Upper lobe of left lung (tissue), 6 donors: Measurements from ENCODE around the gene EFHD2. TPM values are rescaled to one million over a fixed set of nuclear protein-coding genes. Genes with fewer than 3 reads are reported as not detected.

Experiments
- ATAC-seq, 2 donors: fragments of 200-7000 bp; cut with Tn5 transposase; one replicate each; pipeline ENCODE4 v1.9.1; 2022; ENCODE audit warnings: mild to moderate bottlenecking in 2 of 2, moderate library complexity in 2 of 2; ENCODE audit not compliant: low FRiP score in 2 of 2
- DNase-seq, 2 donors: peaks; one replicate each; pipeline ENCODE4 v3.0.0-alpha.2; 2019 to 2020
- H3K27ac ChIP-seq, 4 donors: fragments of 200-600 bp; sonication (generic); one replicate each; pipeline ENCODE4 v1.5.1; 2016 to 2019
- H3K27me3 ChIP-seq, 4 donors: fragments of 200-600 bp; sonication (generic); one replicate each; pipeline ENCODE4 v1.5.1; 2017 to 2019
- H3K36me3 ChIP-seq, 4 donors: fragments of 200-600 bp; sonication (generic); one replicate each; pipeline ENCODE4 v1.5.1; 2016 to 2019
- H3K4me1 ChIP-seq, 4 donors: fragments of 200-600 bp; sonication (generic); one replicate each; pipeline ENCODE4 v1.5.1; 2018 to 2019
- H3K4me3 ChIP-seq, 4 donors: fragments of 200-600 bp; sonication (generic); one replicate each; pipeline ENCODE4 v1.5.1; 2017 to 2019; ENCODE audit warnings: mild to moderate bottlenecking in 2 of 4, moderate library complexity in 1 of 4
- H3K9me3 ChIP-seq, 4 donors: fragments of 200-600 bp; sonication (generic); one replicate each; pipeline ENCODE4 v1.5.1; 2018 to 2019
- CTCF ChIP-seq, 6 experiments: fragments of 450-650 bp in 4 of 6; fragments of 200-600 bp in 2 of 6; sonication (generic) in 2 of 6; IDR thresholded peaks; one replicate each; pipeline ENCODE4 v1.5.1; 2016 to 2019; ENCODE audit warnings: antibody characterized with exemption in 6 of 6
- EP300 ChIP-seq, 4 donors: sonication (generic); formaldehyde crosslinking; IDR thresholded peaks; one replicate each; pipeline ENCODE4 v1.5.1; 2017; ENCODE audit warnings: antibody characterized with exemption in 4 of 4, control low read depth in 2 of 4
- POLR2A ChIP-seq, 4 donors: fragments of 450-650 bp; IDR thresholded peaks; one replicate each; pipeline ENCODE4 v1.5.1; 2016 to 2017; ENCODE audit warnings: antibody characterized with exemption in 4 of 4, mild to moderate bottlenecking in 2 of 4
- POLR2AphosphoS5 ChIP-seq, 2 donors: sonication (generic); formaldehyde crosslinking; IDR thresholded peaks; one replicate each; pipeline ENCODE4 v1.5.1; 2017; ENCODE audit warnings: antibody characterized with exemption in 2 of 2
- WGBS, 2 donors: methylation state at CpG; one replicate each; pipeline ENCODE4 v1.1.5; 2017 to 2018; 5-methylcytosine and 5-hydroxymethylcytosine counted together
- total RNA-seq, 6 donors: library from RNA; depleted of rRNA in 4 of 6; stranded (reverse); fragments of >200 nt in 4 of 6; gene quantifications; one replicate each; pipeline versions ENCODE4 v1.1.0 to v1.2.1, GENCODE V29; 2016 to 2021
- donor health status: DM: no; HTN: no; CAD: no; lungs with moderate emphysema.
- donor health status: DM: no; HTN: yes; CAD: no; lungs with severe emphysema.

Gene EFHD2
- total RNA-seq, 6 donors from 2014 or later, result 62.9 to 123 (median 91.2) TPM

DNA sequence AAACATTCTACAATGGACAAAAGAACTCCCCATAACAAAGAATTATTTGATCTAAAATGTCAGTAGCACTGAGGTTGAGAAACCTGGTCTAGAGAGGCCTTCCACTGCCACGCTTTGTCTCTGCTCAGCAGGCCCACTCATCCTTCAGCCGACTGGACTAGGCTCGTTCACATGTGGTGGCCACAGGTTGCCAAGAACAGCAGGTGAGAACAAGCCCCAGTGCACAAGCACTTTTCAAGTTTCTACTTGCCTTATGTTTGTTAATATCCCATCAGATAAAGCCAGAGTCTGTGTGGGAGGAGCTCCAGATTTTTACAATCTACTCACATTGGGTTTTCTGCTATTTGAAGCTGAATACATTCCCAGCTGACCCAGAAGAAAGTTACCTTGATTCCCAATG lies 9.1 kb upstream of the EFHD2 start:
- Histone ChIP-seq H3K36me3 (no peaks in the 10 kb centered on the region), H3K4me1 (no peaks in the 10 kb centered on the region), H3K4me3 (no peak overlapping the region), H3K27ac (no peak overlapping the region), H3K9me3 (peaks cover 0 to 8% (median 2%) of the 10 kb centered on the region in 4 donors), H3K27me3 (no peaks in the 10 kb centered on the region)
- TF ChIP-seq CTCF (IDR thresholded peaks at IDR 0.05), result no peak
- no peak for TF ChIP-seq POLR2AphosphoS5 (IDR thresholded peaks at IDR 0.05)
- no peak for TF ChIP-seq POLR2A (IDR thresholded peaks at IDR 0.05)
- no peak for TF ChIP-seq EP300 (IDR thresholded peaks at IDR 0.05)
- 80 to 95% methylated on average over 3 of the region's 3 CpGs for WGBS, 2 donors
- DNase-seq (no peak), ATAC-seq (no peak)

DNA sequence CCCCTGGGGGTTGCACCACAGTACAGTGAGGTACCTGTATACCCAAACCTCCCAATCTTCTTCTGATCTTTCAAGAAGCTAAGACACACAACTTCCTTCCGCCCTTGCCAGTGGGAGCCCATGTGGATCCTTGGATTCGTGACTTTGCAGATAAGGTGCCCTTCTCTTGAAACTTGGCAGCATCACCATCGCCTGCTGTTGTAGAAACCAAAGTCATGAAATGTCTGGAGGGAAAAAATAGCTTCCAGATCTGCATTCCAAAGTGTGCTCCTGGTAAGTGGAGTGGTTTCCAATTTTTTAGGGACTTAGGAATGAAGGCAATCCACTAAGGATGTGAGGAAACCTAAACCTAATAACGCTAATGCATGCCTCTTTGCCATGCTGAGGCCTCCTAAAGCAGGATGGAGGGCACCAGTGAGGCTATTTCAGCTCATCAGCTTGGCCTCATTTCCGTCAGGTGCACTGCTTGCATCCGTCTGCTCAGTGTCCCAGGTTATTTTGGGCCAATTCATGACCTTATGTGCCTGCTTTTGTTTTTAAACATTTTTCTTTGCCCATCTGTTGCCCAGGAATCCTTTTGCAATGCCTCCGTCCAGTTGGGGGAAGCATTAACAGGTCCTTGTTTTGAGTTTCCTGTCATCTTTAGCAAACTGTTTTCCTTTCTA lies 8.2 kb upstream of the EFHD2 start:
- Histone ChIP-seq H3K27me3 (no peaks in the 10 kb centered on the region), H3K4me3 (no peak overlapping the region), H3K4me1 (no peaks in the 10 kb centered on the region), H3K36me3 (no peaks in the 10 kb centered on the region), H3K27ac (no peak overlapping the region), H3K9me3 (peaks cover 0 to 8% (median 2%) of the 10 kb centered on the region in 4 donors)
- 81 to 83% methylated on average over 7 of the region's 7 CpGs for WGBS, 2 donors
- TF ChIP-seq POLR2AphosphoS5 (IDR thresholded peaks at IDR 0.05), result no peak
- no peak for TF ChIP-seq CTCF (IDR thresholded peaks at IDR 0.05)
- TF ChIP-seq POLR2A (IDR thresholded peaks at IDR 0.05), result no peak
- TF ChIP-seq EP300 (IDR thresholded peaks at IDR 0.05), result no peak
- no peak for ATAC-seq
- no peak for DNase-seq

DNA sequence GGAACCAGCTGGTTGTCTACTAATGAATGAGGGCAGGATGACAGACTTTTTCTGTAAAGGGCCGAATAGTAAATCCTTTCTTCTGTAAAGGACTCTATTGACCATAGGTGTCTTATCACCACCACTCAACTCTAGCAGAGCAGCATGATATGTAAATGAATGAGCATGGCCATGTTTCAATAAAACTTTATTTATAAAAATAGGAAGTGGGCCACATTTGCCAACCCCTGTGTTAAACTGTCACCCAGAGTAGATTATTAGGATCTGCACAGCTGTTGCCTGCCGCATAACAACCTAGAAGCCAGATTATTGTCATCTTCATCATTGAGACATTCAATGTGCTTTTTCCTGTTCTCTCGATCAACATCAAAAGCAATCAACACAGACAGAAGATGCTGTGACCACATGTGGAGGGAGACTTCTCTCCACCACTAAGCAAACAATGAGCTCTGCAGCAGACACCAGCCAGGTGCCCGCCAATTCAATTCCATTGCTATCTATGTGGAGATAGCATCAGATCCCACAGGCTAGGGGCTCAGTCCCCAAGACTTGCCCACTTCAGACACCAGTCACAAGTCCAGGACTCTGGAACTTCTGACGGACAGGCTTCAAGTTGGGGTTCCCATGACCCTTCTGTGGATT lies 6.8 kb upstream of the EFHD2 start:
- ATAC-seq (no peak), DNase-seq (no peak)
- no peak overlapping the region for H3K4me3 ChIP-seq
- no peaks in the 10 kb centered on the region for H3K4me1 ChIP-seq
- H3K27me3 ChIP-seq, result no peaks in the 10 kb centered on the region
- H3K36me3 ChIP-seq, result no peaks in the 10 kb centered on the region
- WGBS, 2 donors, result 86 to 90% methylated on average over 4 to 5 of the region's 5 CpGs
- H3K27ac ChIP-seq, result no peak overlapping the region
- TF ChIP-seq POLR2AphosphoS5 (IDR thresholded peaks at IDR 0.05) (no peak), CTCF (IDR thresholded peaks at IDR 0.05) (no peak), EP300 (IDR thresholded peaks at IDR 0.05) (no peak), POLR2A (IDR thresholded peaks at IDR 0.05) (no peak)
- H3K9me3 ChIP-seq, result peaks cover 0 to 8% (median 2%) of the 10 kb centered on the region in 4 donors

- no peak for TF ChIP-seq CTCF (IDR thresholded peaks at IDR 0.05)
- no peak for TF ChIP-seq POLR2AphosphoS5 (IDR thresholded peaks at IDR 0.05)
- no peak for TF ChIP-seq POLR2A (IDR thresholded peaks at IDR 0.05)
- no peak for TF ChIP-seq EP300 (IDR thresholded peaks at IDR 0.05)
- ATAC-seq (no peak), DNase-seq (no peak)
- no peaks in the 10 kb centered on the region for H3K27me3 ChIP-seq
- 87 to 95% methylated on average over 9 of the region's 9 CpGs for WGBS, 2 donors
- no peak overlapping the region for H3K27ac ChIP-seq
- peaks cover 0 to 8% (median 2%) of the 10 kb centered on the region in 4 donors for H3K9me3 ChIP-seq
- no peaks in the 10 kb centered on the region for H3K36me3 ChIP-seq
- H3K4me3 ChIP-seq, result no peak overlapping the region
- H3K4me1 ChIP-seq, result peaks cover 2 to 5% (median 4%) of the 10 kb centered on the region in 4 donors
These were observed 5.6 kb upstream of the EFHD2 start for GRCh38 chr1:15403962-15404580.
